ENCODE results near the gene ARF1. TPM values are rescaled to one million over a fixed set of nuclear protein-coding genes. Genes with fewer than 3 reads are reported as not detected.
A peak's percentile ranks its signal among the peaks of the same experiment; 100 is the strongest.

The ARF1 gene
- total and polyA plus RNA-seq, 2 of the 13 experiments (the other 11 are each of a cell fraction or from before 2014, with no cell fraction given), result 186 to 327 TPM

DNA sequence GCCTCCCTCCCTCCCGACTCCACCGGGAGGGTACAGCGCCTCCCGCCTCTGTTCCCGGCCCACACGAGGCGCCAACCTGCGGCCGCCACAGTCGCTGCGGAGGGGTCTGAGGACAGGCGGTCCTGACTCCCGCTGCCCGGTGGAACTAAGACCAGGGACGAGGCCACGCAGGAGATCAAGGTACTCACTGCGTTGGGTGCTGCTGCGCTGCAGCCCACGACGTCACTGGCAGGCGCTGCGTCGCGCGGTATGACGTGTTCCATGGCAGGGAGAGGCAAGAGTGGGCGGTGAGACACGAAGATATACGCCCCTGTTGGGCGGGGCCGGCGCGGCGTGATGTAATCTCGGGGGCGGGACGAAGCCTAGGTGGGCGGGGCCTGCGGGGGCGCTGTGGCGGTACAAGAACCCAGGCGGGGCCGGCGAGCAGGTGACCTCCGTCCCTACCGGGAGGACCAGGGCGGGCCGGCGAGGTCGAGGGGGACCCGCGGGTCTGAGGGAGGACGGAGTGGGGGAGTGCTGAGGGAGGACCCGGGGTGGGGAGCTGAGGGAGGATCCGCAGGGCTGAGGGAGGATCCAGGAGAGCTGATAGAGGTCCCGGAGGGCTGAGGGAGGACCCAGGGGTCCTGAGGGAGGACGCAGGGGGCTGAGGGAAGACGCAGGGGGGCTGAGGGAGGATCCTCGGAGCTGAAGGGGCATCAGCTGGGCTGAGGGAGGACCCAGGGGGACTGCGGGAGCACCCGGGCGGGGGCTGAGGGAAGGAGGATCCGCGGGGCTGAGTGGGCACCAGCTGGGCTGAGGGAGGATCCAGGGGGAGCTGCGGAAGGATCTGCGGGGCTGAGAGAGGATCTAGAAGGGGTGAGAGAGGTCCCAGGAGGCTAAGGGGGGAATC, 26.8 kb downstream of the ARF1 start, which contains the start of gene MRPL55 (continued):
- TF ChIP-seq HDAC2 (CRISPR knock-in tag; IDR thresholded peaks at IDR 0.05), result peak; percentile 92
- TF ChIP-seq SNRNP70 (IDR thresholded peaks at IDR 0.05; ENCODE audit: low read depth, low read length), result no peak
- no peak for TF ChIP-seq FIP1L1 (IDR thresholded peaks at IDR 0.05; ENCODE audit: borderline replicate concordance, insufficient read depth, low read depth, low read length)
- peak; percentile 97 for TF ChIP-seq GZF1 (CRISPR knock-in tag; IDR thresholded peaks at IDR 0.05)
- peak; percentile 95 for TF ChIP-seq IRF2 (CRISPR knock-in tag; IDR thresholded peaks at IDR 0.05)
- no peak for TF ChIP-seq FOXK2 (IDR thresholded peaks at IDR 0.05)
- peak; percentile 43; the same call in 1 of the 2 replicates for TF ChIP-seq ZBTB7A (CRISPR knock-in tag; IDR thresholded peaks at IDR 0.05)
- peak; percentile 87 for TF ChIP-seq ZNF331 (CRISPR knock-in tag; IDR thresholded peaks at IDR 0.05)
- no peak for TF ChIP-seq MBD4 (IDR thresholded peaks at IDR 0.05; ENCODE audit: borderline replicate concordance, low read length)
- TF ChIP-seq, protein P1, sequence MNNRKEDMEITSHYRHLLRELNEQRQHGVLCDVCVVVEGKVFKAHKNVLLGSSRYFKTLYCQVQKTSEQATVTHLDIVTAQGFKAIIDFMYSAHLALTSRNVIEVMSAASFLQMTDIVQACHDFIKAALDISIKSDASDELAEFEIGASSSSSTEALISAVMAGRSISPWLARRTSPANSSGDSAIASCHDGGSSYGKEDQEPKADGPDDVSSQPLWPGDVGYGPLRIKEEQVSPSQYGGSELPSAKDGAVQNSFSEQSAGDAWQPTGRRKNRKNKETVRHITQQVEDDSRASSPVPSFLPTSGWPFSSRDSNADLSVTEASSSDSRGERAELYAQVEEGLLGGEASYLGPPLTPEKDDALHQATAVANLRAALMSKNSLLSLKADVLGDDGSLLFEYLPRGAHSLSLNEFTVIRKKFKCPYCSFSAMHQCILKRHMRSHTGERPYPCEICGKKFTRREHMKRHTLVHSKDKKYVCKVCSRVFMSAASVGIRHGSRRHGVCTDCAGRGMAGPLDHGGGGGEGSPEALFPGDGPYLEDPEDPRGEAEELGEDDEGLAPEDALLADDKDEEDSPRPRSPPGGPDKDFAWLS (CRISPR knock-in tag; IDR thresholded peaks at IDR 0.05; ENCODE audit: borderline replicate concordance), result no peak
- no peak; the same call in 1 of the 2 replicates for TF ChIP-seq ZNF790 (CRISPR knock-in tag; IDR thresholded peaks at IDR 0.05; ENCODE audit: borderline replicate concordance)
- peak; percentile 31; the same call in 1 of the 2 replicates for TF ChIP-seq ZBTB7B (CRISPR knock-in tag; IDR thresholded peaks at IDR 0.05)
- no peak for TF ChIP-seq ZNF3 (CRISPR knock-in tag; IDR thresholded peaks at IDR 0.05)
- 0 out of 2 replicates have a peak, but pooled peaks have one; percentile 10 for TF ChIP-seq MIER2 (CRISPR knock-in tag; IDR thresholded peaks at IDR 0.05)
- TF ChIP-seq, protein P2, sequence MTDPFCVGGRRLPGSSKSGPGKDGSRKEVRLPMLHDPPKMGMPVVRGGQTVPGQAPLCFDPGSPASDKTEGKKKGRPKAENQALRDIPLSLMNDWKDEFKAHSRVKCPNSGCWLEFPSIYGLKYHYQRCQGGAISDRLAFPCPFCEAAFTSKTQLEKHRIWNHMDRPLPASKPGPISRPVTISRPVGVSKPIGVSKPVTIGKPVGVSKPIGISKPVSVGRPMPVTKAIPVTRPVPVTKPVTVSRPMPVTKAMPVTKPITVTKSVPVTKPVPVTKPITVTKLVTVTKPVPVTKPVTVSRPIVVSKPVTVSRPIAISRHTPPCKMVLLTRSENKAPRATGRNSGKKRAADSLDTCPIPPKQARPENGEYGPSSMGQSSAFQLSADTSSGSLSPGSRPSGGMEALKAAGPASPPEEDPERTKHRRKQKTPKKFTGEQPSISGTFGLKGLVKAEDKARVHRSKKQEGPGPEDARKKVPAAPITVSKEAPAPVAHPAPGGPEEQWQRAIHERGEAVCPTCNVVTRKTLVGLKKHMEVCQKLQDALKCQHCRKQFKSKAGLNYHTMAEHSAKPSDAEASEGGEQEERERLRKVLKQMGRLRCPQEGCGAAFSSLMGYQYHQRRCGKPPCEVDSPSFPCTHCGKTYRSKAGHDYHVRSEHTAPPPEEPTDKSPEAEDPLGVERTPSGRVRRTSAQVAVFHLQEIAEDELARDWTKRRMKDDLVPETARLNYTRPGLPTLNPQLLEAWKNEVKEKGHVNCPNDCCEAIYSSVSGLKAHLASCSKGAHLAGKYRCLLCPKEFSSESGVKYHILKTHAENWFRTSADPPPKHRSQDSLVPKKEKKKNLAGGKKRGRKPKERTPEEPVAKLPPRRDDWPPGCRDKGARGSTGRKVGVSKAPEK (CRISPR knock-in tag; IDR thresholded peaks at IDR 0.05; ENCODE audit: borderline replicate concordance), result peak; percentile 53; the same call in 1 of the 2 replicates
- 0 out of 2 replicates have a peak, but pooled peaks have one; percentile 62 for TF ChIP-seq ZNF552 (CRISPR knock-in tag; IDR thresholded peaks at IDR 0.05; ENCODE audit: borderline replicate concordance)
- TF ChIP-seq TAF1 (CRISPR knock-in tag; IDR thresholded peaks at IDR 0.05), result peak; percentile 92
- TF ChIP-seq BRD4 (CRISPR knock-in tag; IDR thresholded peaks at IDR 0.05), result 0 out of 2 replicates have a peak, but pooled peaks have one; percentile 69
- TF ChIP-seq, protein P3, sequence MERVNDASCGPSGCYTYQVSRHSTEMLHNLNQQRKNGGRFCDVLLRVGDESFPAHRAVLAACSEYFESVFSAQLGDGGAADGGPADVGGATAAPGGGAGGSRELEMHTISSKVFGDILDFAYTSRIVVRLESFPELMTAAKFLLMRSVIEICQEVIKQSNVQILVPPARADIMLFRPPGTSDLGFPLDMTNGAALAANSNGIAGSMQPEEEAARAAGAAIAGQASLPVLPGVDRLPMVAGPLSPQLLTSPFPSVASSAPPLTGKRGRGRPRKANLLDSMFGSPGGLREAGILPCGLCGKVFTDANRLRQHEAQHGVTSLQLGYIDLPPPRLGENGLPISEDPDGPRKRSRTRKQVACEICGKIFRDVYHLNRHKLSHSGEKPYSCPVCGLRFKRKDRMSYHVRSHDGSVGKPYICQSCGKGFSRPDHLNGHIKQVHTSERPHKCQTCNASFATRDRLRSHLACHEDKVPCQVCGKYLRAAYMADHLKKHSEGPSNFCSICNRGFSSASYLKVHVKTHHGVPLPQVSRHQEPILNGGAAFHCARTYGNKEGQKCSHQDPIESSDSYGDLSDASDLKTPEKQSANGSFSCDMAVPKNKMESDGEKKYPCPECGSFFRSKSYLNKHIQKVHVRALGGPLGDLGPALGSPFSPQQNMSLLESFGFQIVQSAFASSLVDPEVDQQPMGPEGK (CRISPR knock-in tag; IDR thresholded peaks at IDR 0.05), result peak; percentile 58; the same call in 1 of the 2 replicates
- TF ChIP-seq, protein P4, sequence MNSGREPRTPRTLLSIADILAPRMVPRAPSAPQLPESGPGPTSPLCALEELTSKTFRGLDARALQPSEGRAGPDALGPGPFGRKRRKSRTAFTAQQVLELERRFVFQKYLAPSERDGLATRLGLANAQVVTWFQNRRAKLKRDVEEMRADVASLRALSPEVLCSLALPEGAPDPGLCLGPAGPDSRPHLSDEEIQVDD (CRISPR knock-in tag; IDR thresholded peaks at IDR 0.05; ENCODE audit: borderline replicate concordance), result peak; percentile 73; the same call in 1 of the 2 replicates
- 0 out of 2 replicates have a peak, but pooled peaks have one; percentile 48 for TF ChIP-seq NKX3-1 (CRISPR knock-in tag; IDR thresholded peaks at IDR 0.05)
- peak; percentile 80; the same call in 1 of the 2 replicates for TF ChIP-seq ZFY (CRISPR knock-in tag; IDR thresholded peaks at IDR 0.05)
- peak; percentile 99 for TF ChIP-seq KDM5A (IDR thresholded peaks at IDR 0.05; ENCODE audit: borderline replicate concordance, low read length)
